SK-N-SH (cell line): Measurements from ENCODE around the gene ITPRIPL2. TPM values are rescaled to one million over a fixed set of nuclear protein-coding genes. Genes with fewer than 3 reads are reported as not detected.

Experiments
- CTCF ChIA-PET: fragments of 300-600, 350-600 bp; formaldehyde crosslinking; extraction: SDS; loops from one replicate; lab custom pipeline; 2021; lab: Yijun Ruan, JAX
- POLR2A ChIA-PET: fragments of 350-600 bp; sonication (Branson Sonifier 250); formaldehyde crosslinking; extraction: SDS; loops from one replicate; lab custom pipeline; 2020; ENCODE audit warnings: antibody characterized with exemption, inconsistent platforms; lab: Yijun Ruan, JAX
- DNase-seq: peaks from one replicate; pipeline ENCODE4 v3.0.0; 2012
- H2AFZ ChIP-seq: fragments of 200-600 bp; sonication (generic); 2 replicates; pipeline ENCODE4 v1.8.1; 2016; ENCODE audit warnings: antibody characterized with exemption, mild to moderate bottlenecking, low read depth
- H3F3A ChIP-seq: fragments of 200-600 bp; sonication (generic); replicated peaks from 2 replicates; pipeline ENCODE3; 2016; ENCODE audit warnings: antibody characterized with exemption, mild to moderate bottlenecking; ENCODE audit not compliant: insufficient read depth
- H3K27ac ChIP-seq, 2 experiments: fragments of 200-500 bp in 1 of 2; fragments of 200-600 bp in 1 of 2; sonication (Bioruptor generic) in 1 of 2; sonication (generic), shearing (Covaris generic) in 1 of 2; 2 replicates each; pipeline versions ENCODE4 v1.5.1 to v1.6.1; 2014 to 2016; ENCODE audit warnings: low read depth in 2 of 2, inconsistent platforms in 1 of 2, low read length in 1 of 2, mild to moderate bottlenecking in 1 of 2, mixed read lengths in 1 of 2
- H3K27me3 ChIP-seq: fragments of 200-600 bp; sonication (generic), shearing (Covaris generic); 2 replicates; pipeline ENCODE4 v1.6.1; 2016; ENCODE audit warnings: mixed run types; ENCODE audit not compliant: insufficient read depth
- H3K36me3 ChIP-seq, 2 experiments: fragments of 200-500 bp in 1 of 2; fragments of 200-600 bp in 1 of 2; sonication (Bioruptor generic) in 1 of 2; sonication (generic) in 1 of 2; replicated peaks in 1 of 2; 2 replicates each; pipeline versions ENCODE3 to v1.5.1; 2014 to 2016; ENCODE audit warnings: low read length in 1 of 2, mild to moderate bottlenecking in 1 of 2; ENCODE audit not compliant: insufficient read depth in 2 of 2, control insufficient read depth in 1 of 2
- H3K4me1 ChIP-seq, 2 experiments: fragments of 200-500 bp in 1 of 2; fragments of 200-600 bp in 1 of 2; sonication (Bioruptor generic) in 1 of 2; sonication (generic), shearing (Covaris generic) in 1 of 2; 2 replicates each; pipeline versions ENCODE4 v1.5.1 to v1.6.1; 2014 to 2016; ENCODE audit warnings: low read depth in 1 of 2, low read length in 1 of 2, mixed run types in 1 of 2; ENCODE audit not compliant: insufficient read depth in 2 of 2, control insufficient read depth in 1 of 2
- H3K4me2 ChIP-seq: fragments of 200-600 bp; sonication (generic), shearing (Covaris generic); 2 replicates; pipeline ENCODE4 v1.6.1; 2017; ENCODE audit warnings: mixed run types
- H3K4me3 ChIP-seq, 2 experiments: fragments of 200-500 bp in 1 of 2; fragments of 200-600 bp in 1 of 2; sonication (Bioruptor generic) in 1 of 2; sonication (generic), shearing (Covaris generic) in 1 of 2; 2 replicates each; pipeline versions ENCODE4 v1.5.1 to v1.8.1; 2014 to 2016; ENCODE audit warnings: low read depth in 2 of 2, inconsistent platforms in 1 of 2, low read length in 1 of 2, mild to moderate bottlenecking in 1 of 2, mixed read lengths in 1 of 2, moderate library complexity in 1 of 2
- H3K79me2 ChIP-seq: fragments of 200-600 bp; sonication (generic); 2 replicates; pipeline ENCODE4 v1.8.1; 2017; ENCODE audit warnings: mild to moderate bottlenecking; ENCODE audit not compliant: insufficient read depth
- H3K9ac ChIP-seq: fragments of 200-600 bp; sonication (generic); 2 replicates; pipeline ENCODE4 v1.6.1; 2017; ENCODE audit warnings: mixed run types
- H3K9me2 ChIP-seq: fragments of 200-600 bp; sonication (generic); 2 replicates; pipeline ENCODE4 v1.6.1; 2017; ENCODE audit warnings: mixed run types
- H3K9me3 ChIP-seq: fragments of 200-600 bp; sonication (generic); 2 replicates; pipeline ENCODE4 v1.6.1; 2017; ENCODE audit warnings: mixed run types, mild to moderate bottlenecking, moderate library complexity
- H4K20me1 ChIP-seq: fragments of 200-600 bp; sonication (generic); 2 replicates; pipeline ENCODE4 v1.6.1; 2017; ENCODE audit warnings: mild to moderate bottlenecking, mixed run types; ENCODE audit not compliant: insufficient read depth
- CHD2 ChIP-seq: fragments of 150-350 bp; IDR thresholded peaks from 2 replicates; pipeline ENCODE4 v1.6.1; 2018; ENCODE audit warnings: low read length; ENCODE audit not compliant: partially characterized antibody
- CTCF ChIP-seq: fragments of 200-600 bp; sonication (generic); IDR thresholded peaks from 2 replicates; pipeline ENCODE4 v1.6.1; 2017; ENCODE audit warnings: antibody characterized with exemption, mild to moderate bottlenecking, moderate library complexity
- ELF1 ChIP-seq: IDR thresholded peaks from 2 replicates; pipeline ENCODE4 v1.4.0; 2012
- FOSL2 ChIP-seq: IDR thresholded peaks from 2 replicates; pipeline ENCODE4 v1.4.0; 2012; ENCODE audit warnings: low read depth, mild to moderate bottlenecking, moderate library complexity, borderline replicate concordance
- FOXJ3 ChIP-seq: sonication (generic); formaldehyde crosslinking; IDR thresholded peaks from 2 replicates; pipeline ENCODE4 v1.5.1; 2020; ENCODE audit warnings: mild to moderate bottlenecking, missing genetic modification reagents
- GABPA ChIP-seq: IDR thresholded peaks from 2 replicates; pipeline ENCODE4 v1.4.0; 2012; ENCODE audit warnings: low read depth, mild to moderate bottlenecking
- MXI1 ChIP-seq: IDR thresholded peaks from 2 replicates; pipeline ENCODE4 v1.6.1; 2012; ENCODE audit warnings: mild to moderate bottlenecking, low read depth, low read length, improper control_type of control experiment
- POLR2AphosphoS5 ChIP-seq: IDR thresholded peaks from 2 replicates; pipeline ENCODE4 v1.6.1; 2012; ENCODE audit warnings: low read depth, low read length
- RAD21 ChIP-seq: IDR thresholded peaks from 2 replicates; pipeline ENCODE4 v1.6.1; 2012; ENCODE audit warnings: mild to moderate bottlenecking, low read length
- RCOR1 ChIP-seq: fragments of 150-350 bp; IDR thresholded peaks from 2 replicates; pipeline ENCODE4 v1.6.1; 2017; ENCODE audit warnings: antibody characterized with exemption, low read length
- RFX5 ChIP-seq: IDR thresholded peaks from 2 replicates; pipeline ENCODE4 v1.6.1; 2012; ENCODE audit warnings: mild to moderate bottlenecking, improper control_type of control experiment, low read length
- RXRA ChIP-seq: IDR thresholded peaks from 2 replicates; pipeline ENCODE4 v1.4.0; 2012; ENCODE audit warnings: low read depth, mild to moderate bottlenecking, borderline replicate concordance
- SIN3A ChIP-seq: IDR thresholded peaks from 2 replicates; pipeline ENCODE4 v1.6.1; 2012; ENCODE audit warnings: low read depth, mild to moderate bottlenecking, low read length, moderate library complexity, borderline replicate concordance
- TCF12 ChIP-seq: IDR thresholded peaks from 2 replicates; pipeline ENCODE4 v1.4.0; 2012
- TEAD4 ChIP-seq: IDR thresholded peaks from 2 replicates; pipeline ENCODE4 v1.4.0; 2012; ENCODE audit warnings: mild to moderate bottlenecking, borderline replicate concordance; ENCODE audit not compliant: insufficient read depth
- WGBS: methylation state at CpG from one replicate; pipeline ENCODE4 v1.1.6; 2017; ENCODE audit warnings: low lambda C conversion rate; 5-methylcytosine and 5-hydroxymethylcytosine counted together
- polyA plus RNA-seq, 3 experiments: library from polyadenylated mRNA; depleted of rRNA; stranded (reverse); fragments of >200 nt; gene quantifications; 2 replicates each; pipeline ENCODE4 v1.2.3, GENCODE V29; 2012
- TF ChIP-seq, protein P1 (sequence below): IDR thresholded peaks from 2 replicates; pipeline ENCODE4 v1.4.0; 2012; ENCODE audit warnings: low read depth, borderline replicate concordance
- TF ChIP-seq, protein P2 (sequence below): IDR thresholded peaks from 2 replicates; pipeline ENCODE4 v1.4.0; 2012; ENCODE audit warnings: low read depth
- TF ChIP-seq, protein P3 (sequence below): IDR thresholded peaks from 2 replicates; pipeline ENCODE4 v1.4.0; 2012; ENCODE audit warnings: low read depth, borderline replicate concordance

Gene ITPRIPL2
- polyA plus RNA-seq, 1 of the 3 experiments (the other 2 are of a cell fraction), result 4.3 TPM

DNA sequence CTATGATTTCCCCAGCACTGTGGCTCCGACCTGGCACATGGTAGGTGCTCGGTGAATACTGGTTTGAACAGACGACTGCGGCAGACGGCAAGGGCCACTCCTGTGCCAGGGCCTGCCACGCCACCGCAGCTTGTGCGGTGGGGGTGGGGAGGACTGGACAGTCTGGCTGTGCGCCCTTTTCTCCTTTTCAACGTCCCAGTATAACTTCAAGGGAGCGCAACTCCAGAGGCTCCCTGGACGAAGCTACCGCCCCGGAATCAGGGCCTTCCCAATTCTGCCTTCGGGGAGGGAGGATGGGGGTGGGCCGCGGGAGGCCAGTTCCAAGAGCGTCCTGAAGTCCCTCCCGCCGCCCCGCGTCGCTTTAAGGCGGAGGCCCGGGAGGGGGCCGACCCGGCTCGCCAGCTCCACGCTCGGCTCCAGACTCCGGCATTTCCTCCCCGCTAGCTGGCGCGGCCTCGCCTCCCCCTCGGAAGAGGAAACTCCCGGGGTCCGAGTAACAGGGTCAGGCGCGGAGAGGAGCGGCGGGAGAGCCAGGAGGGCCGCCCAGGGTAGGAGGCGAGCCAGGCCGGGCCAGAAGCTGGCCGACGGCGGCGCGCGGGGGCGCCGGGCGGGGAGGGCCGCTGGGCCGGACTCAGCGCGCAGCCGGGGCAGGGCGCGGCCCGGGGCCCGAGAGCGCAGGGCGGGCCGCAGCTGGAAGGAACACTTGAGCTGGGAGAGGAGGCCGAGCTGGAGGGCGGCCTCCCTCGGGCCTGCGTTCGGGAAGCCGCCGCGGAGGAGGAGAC lies at the start of gene ITPRIPL2 (continued):
- TF ChIP-seq RFX5 (no peak), ELF1 (no peak), CTCF (no peak)
- TF ChIP-seq, all 33 proteins: peak for 4

- no peak overlapping the region for H3K4me2 ChIP-seq
- H3K79me2 ChIP-seq, result peaks cover 13% of the 10 kb centered on the region
- ChIA-PET CTCF (interaction anchor here (1.2 to 4.3 kb wide), 2 partner anchors 19 to 84 kb away, joined by 6 to 16 read pairs; partner anchors contain the start of gene TMC7), POLR2A (interaction anchor here (0.6 to 1.0 kb wide), 3 partner anchors 17 to 266 kb away, joined by 3 to 5 read pairs (median 4); partner anchors contain the start of gene ARL6IP1)
- H3K27me3 ChIP-seq, result no peaks in the 10 kb centered on the region
- no peaks in the 10 kb centered on the region for H3F3A ChIP-seq
- 46% methylated on average over 9 of the region's 9 CpGs for WGBS
- H3K4me3 ChIP-seq, result peak overlapping the region; percentile 38 to 74; a peak in 2 of 4 replicates
- no peaks in the 10 kb centered on the region for H3K36me3 ChIP-seq
- H3K9me2 ChIP-seq, result no peaks in the 10 kb centered on the region
- peak overlapping the region; percentile 97 for H3K9ac ChIP-seq
- peak overlapping the region; percentile 40 to 99; a peak in 3 of 4 replicates for H3K27ac ChIP-seq
- DNase-seq, result no peak
- H3K9me3 ChIP-seq, result no peaks in the 10 kb centered on the region
- no peaks in the 10 kb centered on the region; a peak in 1 of 4 replicates for H3K4me1 ChIP-seq
- TF ChIP-seq RCOR1, result no peak
- H2AFZ ChIP-seq, result peak overlapping the region; percentile 86; the same call in 1 of the 2 replicates
- no peaks in the 10 kb centered on the region for H4K20me1 ChIP-seq
Observed at GRCh38 chr16:19066988-19067348, 46.8 kb upstream of the ITPRIPL2 start.

GRCh38 chr16:19067349-19068236 lies 46.2 kb upstream of the ITPRIPL2 start, which contains the start of gene COQ7:
TSS of gene COQ7 (plus strand) at chr16:19067614. CDS start at chr16:19067665, 51 bp downstream.
- DNase-seq, result peak; percentile 95
- Histone ChIP-seq H3K9ac (peak within 1 kb of the TSS; percentile 97), H3K4me3 (peak within 1 kb of the TSS; percentile 74 to 94), H3K27me3 (no peaks in the 10 kb centered on the region), H3K4me2 (peak within 1 kb of the TSS; percentile 76), H3K27ac (peak within 1 kb of the TSS; percentile 92 to 99), H3K9me2 (no peaks in the 10 kb centered on the region), H3K4me1 (no peaks in the 10 kb centered on the region; a peak in 1 of 4 replicates), H4K20me1 (no peaks in the 10 kb centered on the region), H2AFZ (peak within 1 kb of the TSS; percentile 99), H3K79me2 (peaks cover 13% of the 10 kb centered on the region), H3K9me3 (no peaks in the 10 kb centered on the region), H3F3A (no peaks in the 10 kb centered on the region), H3K36me3 (no peaks in the 10 kb centered on the region)
- POLR2A ChIA-PET, result interaction anchor here (0.6 to 1.0 kb wide), 5 partner anchors 11 to 266 kb away, joined by 3 to 5 read pairs (median 3); partner anchors contain the start of gene ARL6IP1
- CTCF ChIA-PET, result interaction anchor here (1.2 to 4.3 kb wide), 3 partner anchors 18 to 435 kb away, joined by 5 to 16 read pairs (median 6); partner anchors contain the start of gene TMC7
- WGBS, result under 1% methylated on average over 34 of the region's 68 CpGs
- TF ChIP-seq, protein P1, sequence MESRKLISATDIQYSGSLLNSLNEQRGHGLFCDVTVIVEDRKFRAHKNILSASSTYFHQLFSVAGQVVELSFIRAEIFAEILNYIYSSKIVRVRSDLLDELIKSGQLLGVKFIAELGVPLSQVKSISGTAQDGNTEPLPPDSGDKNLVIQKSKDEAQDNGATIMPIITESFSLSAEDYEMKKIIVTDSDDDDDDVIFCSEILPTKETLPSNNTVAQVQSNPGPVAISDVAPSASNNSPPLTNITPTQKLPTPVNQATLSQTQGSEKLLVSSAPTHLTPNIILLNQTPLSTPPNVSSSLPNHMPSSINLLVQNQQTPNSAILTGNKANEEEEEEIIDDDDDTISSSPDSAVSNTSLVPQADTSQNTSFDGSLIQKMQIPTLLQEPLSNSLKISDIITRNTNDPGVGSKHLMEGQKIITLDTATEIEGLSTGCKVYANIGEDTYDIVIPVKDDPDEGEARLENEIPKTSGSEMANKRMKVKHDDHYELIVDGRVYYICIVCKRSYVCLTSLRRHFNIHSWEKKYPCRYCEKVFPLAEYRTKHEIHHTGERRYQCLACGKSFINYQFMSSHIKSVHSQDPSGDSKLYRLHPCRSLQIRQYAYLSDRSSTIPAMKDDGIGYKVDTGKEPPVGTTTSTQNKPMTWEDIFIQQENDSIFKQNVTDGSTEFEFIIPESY, result no peak
- peak; percentile 53 for TF ChIP-seq CHD2
- TF ChIP-seq TEAD4, result no peak
- no peak for TF ChIP-seq RXRA
- TF ChIP-seq MXI1, result peak; percentile 35
- peak; percentile 38; the same call in 1 of the 2 replicates for TF ChIP-seq SIN3A
- no peak for TF ChIP-seq TCF12
- peak; percentile 76 for TF ChIP-seq GABPA
- TF ChIP-seq FOSL2, result no peak
- no peak; the same call in 1 of the 2 replicates for TF ChIP-seq POLR2AphosphoS5
- TF ChIP-seq, protein P2, sequence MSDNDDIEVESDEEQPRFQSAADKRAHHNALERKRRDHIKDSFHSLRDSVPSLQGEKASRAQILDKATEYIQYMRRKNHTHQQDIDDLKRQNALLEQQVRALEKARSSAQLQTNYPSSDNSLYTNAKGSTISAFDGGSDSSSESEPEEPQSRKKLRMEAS, result peak; percentile 65
- TF ChIP-seq FOXJ3 (CRISPR knock-in tag), result no peak; the same call in 1 of the 2 replicates
- TF ChIP-seq RCOR1, result no peak
- TF ChIP-seq, protein P3, sequence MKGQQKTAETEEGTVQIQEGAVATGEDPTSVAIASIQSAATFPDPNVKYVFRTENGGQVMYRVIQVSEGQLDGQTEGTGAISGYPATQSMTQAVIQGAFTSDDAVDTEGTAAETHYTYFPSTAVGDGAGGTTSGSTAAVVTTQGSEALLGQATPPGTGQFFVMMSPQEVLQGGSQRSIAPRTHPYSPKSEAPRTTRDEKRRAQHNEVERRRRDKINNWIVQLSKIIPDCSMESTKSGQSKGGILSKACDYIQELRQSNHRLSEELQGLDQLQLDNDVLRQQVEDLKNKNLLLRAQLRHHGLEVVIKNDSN, result peak; percentile 81
- no peak for TF ChIP-seq RAD21
